Parietal lobe (tissue), 2 donors: ENCODE measurements around the gene SNRPD2. TPM values are rescaled to one million over a fixed set of nuclear protein-coding genes. Genes with fewer than 3 reads are reported as not detected.

Source experiments
- small RNA-seq: library from RNA; depleted of rRNA; stranded (forward); fragments of <200 nt; gene quantifications from one replicate; pipeline ENCODE3, GENCODE V24; 2014; ENCODE audit warnings: low replicate concordance
- total RNA-seq: library from RNA; depleted of rRNA; stranded (reverse); fragments of >200 nt; gene quantifications from one replicate; pipeline ENCODE4 v1.2.3, GENCODE V29; 2014

The SNRPD2 gene
- total RNA-seq = 84.5 TPM

DNA sequence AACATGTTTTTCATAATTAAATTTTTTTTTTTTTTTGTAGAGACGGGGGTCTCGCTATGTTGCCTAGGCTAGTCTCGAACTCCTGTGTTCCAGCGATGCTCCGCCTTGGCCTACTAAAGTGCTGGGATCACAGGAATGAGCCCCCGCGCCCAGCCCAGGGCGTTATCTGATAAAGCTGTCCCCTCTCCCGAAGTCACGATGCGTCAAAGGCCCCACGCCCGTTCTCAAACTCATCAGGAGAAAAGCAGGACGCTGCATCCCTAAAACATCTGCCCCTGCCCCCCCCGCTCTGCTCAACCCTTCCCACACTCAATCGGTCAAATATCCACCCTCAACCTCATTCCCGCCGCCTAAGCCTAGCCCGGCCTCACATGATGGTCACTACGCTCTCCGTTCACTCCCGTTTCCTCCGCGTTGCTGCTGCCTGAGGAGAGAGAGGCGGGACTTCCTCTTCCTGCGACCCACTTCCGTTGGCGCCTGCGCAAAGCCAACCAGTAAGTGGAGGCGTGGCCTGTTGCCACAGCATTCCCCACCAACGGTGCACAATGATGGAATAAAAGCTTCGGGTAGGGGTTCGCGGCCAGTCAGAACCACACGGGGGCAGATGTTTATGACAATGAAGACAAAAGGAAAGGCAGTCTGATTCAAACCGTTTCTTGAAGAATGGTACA is at the start of gene SNRPD2:
Gene SNRPD2 (minus strand): TSS at position 438 of the 671 bp plus-strand sequence. CDS start 65 bp downstream, at position 373.

DNA sequence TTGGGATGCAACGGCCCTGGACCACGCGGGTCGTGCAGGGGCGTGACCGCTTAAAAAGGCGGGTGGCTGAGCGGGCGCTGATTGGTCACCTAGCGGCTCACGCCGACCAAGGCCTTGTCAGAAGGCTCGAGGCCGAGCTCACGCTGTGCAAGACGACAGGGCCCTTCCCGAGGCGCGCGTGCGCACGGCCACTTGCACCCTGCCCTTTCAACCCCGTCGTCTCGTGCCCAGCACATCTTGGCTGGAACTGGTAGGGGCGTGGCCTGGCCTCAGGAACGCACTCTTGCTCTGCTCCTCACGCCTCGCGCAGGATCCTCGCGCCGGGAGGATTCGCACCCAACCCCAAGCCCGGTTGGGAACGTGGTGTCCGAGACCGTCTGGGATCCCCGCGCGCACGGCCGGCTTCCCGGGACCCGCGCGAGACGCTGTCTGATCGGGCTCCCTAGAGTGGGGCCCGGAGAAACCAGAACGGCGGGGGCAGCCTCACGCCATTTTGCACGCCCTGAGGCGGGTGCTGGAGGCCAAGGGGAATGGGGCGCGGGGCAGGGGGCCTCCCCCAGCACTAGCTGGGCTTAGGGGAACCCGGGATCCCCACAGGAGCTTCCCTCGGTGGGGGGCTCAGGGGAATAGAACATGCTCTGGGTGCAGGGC is 41.5 kb upstream of the SNRPD2 start, which contains the start of gene MEIOSIN:
Gene MEIOSIN (plus strand): TSS at position 280 of the 651 bp plus-strand sequence. CDS start 1,938 bp downstream, outside the sequence.

DNA sequence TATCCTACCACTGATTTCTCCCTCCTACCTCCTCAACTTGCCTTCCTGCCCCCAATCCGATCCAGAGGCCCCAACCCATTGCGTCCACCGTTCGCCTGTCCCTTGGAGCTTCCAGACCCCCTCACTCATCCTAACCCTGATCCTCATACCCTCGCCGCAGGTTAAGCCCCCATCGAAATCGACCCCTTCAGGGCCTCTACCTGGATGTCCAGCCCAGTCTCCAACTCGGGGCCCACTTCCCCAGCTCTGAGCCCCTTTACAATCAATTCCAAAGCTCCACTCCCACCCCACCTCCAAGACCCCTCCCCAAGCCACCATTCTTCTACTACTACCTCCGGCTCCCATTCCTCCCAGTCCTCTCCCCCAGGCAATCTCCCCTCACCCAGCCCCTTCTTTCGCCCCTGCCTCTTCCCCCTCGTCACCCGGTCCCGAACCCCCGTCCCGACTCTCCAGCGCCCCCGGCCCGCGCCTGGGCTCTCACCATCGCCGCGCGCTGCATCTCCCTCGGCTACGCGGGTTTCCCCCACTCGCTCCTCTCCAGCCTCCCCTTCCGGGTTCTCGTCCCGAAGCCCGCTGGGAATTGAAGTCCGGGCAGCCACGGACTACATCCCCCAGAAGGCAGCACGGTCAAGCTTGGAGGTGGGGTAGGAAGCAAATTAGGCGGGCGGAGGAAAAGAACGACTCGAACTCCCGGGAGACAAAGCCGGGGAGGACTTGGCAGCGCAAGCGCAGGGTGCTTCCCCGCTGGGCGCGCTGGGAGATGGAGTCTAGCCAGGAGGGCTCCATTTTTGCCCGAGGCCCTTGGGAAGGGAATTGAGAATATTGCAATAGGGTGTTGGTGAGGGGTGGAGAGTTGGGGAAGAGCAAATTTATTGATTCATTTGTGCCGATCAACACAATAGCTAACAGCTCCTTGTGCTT is 38.9 kb upstream of the SNRPD2 start, which contains the start of gene FBXO46:
Gene FBXO46 (minus strand): TSS at position 529 of the 921 bp plus-strand sequence. CDS start 17,401 bp downstream, outside the sequence.

DNA sequence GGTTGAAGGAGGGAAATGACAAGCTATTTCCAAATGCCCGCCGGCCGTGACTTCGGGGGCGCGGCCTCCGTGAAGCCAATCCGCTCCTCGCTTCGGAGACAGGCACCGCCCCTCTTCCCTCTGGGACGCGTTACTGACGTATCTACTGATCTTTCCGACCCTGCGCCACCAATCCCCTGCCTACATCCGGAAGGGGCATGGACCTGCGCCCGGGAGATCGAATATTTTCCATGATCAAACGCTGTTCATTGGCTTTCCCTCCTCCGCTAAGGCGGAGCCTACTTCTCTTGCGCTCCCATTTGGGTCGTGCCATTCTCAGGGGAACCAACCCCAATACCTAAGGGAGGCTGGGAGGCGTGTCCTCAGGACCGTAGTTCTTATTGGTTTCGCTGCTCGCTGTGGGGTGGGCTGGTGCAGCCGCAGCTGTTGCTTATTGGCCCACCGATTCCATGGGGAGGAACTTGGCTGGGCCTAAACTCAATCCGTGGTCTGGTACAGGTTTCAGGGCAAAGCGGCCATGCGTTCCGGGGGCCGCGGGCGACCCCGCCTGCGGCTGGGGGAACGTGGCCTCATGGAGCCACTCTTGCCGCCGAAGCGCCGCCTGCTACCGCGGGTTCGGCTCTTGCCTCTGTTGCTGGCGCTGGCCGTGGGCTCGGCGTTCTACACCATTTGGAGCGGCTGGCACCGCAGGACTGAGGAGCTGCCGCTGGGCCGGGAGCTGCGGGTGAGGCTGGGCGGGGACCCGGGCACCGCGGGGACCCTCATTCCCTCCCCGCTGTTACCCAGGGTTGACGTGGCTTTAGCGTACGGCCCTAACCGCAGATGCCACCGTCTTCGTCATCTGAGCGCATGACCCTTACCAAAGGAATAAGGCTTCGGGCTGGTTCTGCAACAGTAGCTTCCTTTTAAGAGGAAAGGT is 693 bp upstream of the SNRPD2 start, which contains the start of gene QPCTL:
Gene QPCTL (plus strand): TSS at position 480 of the 919 bp plus-strand sequence. CDS start 38 bp downstream, at position 518.

DNA sequence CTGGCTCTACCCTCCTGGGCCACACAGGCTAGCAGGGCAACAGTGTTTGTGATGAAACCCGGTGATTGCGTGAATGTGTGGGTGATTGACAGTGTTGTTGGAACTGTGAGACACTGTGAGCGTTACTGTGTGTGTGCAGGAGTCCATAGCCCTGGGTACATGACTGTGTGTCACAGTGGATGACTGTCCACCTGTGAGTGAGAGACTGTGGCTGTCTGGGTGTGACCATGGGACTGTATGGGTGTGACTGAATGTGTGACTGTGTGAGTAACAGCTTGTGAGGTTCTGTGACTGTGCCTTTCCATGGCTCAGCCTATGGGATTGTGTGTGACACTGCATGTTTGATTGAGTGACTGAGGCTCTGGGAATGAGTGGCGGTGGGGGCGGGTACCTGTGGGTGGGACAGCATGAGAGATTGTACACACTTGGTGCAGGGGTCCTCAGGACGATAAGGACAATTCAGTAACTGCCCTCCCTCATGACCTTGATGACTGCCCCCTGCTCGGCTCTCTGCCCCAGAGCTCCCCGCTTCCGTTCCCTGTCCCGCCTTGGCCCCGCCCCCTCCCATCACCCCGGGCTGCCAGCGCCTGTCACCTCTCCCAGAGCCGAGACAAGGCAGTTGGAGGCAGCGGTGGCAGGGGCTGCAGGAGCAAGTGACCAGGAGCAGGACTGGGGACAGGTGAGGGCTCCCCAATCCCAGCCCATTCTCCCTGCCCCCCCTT is 24.0 kb downstream of the SNRPD2 start, which contains the start of gene GIPR:
Gene GIPR (plus strand): TSS at position 602 of the 722 bp plus-strand sequence. CDS start 1,300 bp downstream, outside the sequence.

DNA sequence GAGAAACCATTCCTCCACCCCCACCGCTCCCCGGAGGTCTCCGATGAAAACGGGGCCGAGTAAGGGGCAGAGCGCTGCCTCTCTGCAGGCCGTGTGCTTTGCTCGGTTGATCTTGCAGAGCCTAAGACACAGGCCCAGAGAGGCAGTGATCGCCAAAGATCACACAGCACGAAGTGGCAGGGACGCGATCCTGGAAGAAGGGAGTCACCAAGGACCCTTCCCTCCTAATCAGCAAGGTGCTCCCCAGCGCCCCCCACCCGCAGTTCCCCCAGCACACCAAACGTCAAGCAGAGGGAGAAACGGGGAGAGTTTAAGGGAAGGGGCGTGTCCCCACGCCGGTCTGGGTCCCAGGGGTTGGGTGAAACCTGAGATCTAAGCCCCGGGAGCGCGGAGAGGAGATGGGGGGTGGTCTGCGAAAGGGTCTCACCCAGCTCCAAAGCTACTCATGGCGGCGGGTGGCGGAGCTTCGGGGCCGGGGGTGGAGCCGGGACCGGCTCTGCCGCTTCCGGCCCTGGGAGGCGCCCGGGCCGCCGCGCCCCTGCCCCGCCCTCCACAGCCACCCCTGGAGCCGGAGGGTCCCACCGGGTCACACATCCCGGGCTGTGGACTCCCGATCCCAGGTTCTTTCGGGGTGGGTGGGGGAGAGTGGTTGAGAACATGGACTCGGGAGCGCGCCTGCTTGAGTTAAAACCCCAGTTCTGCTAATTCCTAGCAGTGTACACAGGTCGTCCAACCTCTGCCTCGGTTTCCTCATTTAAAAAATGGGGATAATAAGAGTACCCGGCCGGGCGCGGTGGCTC is 52.6 kb downstream of the SNRPD2 start, which contains the start of gene EML2:
Gene EML2 (minus strand): TSS at position 468 of the 800 bp plus-strand sequence. CDS start 21 bp downstream, at position 447.

Small RNAs within 50 kb of the gene (small RNA-seq; reads per million reads assigned to genes)
- gene MIR642A (not detected), gene RN7SL836P (not detected)

Other genes with a start within 250 kb of the SNRPD2 start
- gene FOSB, start 224.0 kb downstream of the SNRPD2 start, total RNA-seq = 1.3 TPM
- gene RTN2, start 194.9 kb downstream of the SNRPD2 start, total RNA-seq = 68.5 TPM
- gene PPM1N, start 193.5 kb downstream of the SNRPD2 start, total RNA-seq = 0.94 TPM
- 7.8 TPM for gene VASP, start 184.5 kb downstream of the SNRPD2 start, total RNA-seq
- 2.2 TPM for gene OPA3, start 107.2 kb downstream of the SNRPD2 start, total RNA-seq
- 0.31 TPM for gene GPR4, start 89.7 kb downstream of the SNRPD2 start, total RNA-seq
- gene EML2, start 52.6 kb downstream of the SNRPD2 start, total RNA-seq = 55.1 TPM
- 0.31 TPM for gene GIPR, start 23.7 kb downstream of the SNRPD2 start, total RNA-seq
- 4.7 TPM for gene QPCTL, start 713 bp upstream of the SNRPD2 start, total RNA-seq
- 14.7 TPM for gene FBXO46, start 38.9 kb upstream of the SNRPD2 start, total RNA-seq
- not detected for gene MEIOSIN, start 41.5 kb upstream of the SNRPD2 start, total RNA-seq
- gene SIX5, start 77.3 kb upstream of the SNRPD2 start, total RNA-seq = 0.63 TPM
- gene DMPK, start 90.5 kb upstream of the SNRPD2 start, total RNA-seq = 36.0 TPM
- 85.8 TPM for gene DMWD, start 100.9 kb upstream of the SNRPD2 start, total RNA-seq
- 0.31 TPM for gene RSPH6A, start 123.4 kb upstream of the SNRPD2 start, total RNA-seq
- 33.5 TPM for gene SYMPK, start 171.2 kb upstream of the SNRPD2 start, total RNA-seq
- not detected for gene FOXA3, start 172.4 kb upstream of the SNRPD2 start, total RNA-seq
- 28.8 TPM for gene IRF2BP1, start 194.2 kb upstream of the SNRPD2 start, total RNA-seq
- gene MYPOP, start 210.7 kb upstream of the SNRPD2 start, total RNA-seq = 1.9 TPM
- gene NANOS2, start 222.8 kb upstream of the SNRPD2 start, total RNA-seq = not detected